K562 (cell line): ENCODE data around the gene BIK.

Experiments
- ARHGAP35 ChIP-seq: fragments of 450-650 bp; IDR thresholded peaks from 2 replicates; pipeline ENCODE4 v1.6.1; 2018; ENCODE audit not compliant: partially characterized antibody
- CHD1 ChIP-seq: fragments of 200-600 bp; sonication (generic); IDR thresholded peaks from one replicate; pipeline ENCODE4 v1.6.1; 2012; ENCODE audit warnings: mild to moderate bottlenecking, moderate library complexity, low read length, inconsistent platforms
- CTCF ChIP-seq, 3 experiments: IDR thresholded peaks in 2 of 3; conservative IDR thresholded peaks in 1 of 3; 2 replicates each; pipeline ENCODE4 v1.5.1; 2011 to 2012; ENCODE audit warnings: low read length in 3 of 3, mild to moderate bottlenecking in 3 of 3, control low read depth in 2 of 3, improper control_type of control experiment in 1 of 3, inconsistent platforms in 1 of 3, low read depth in 1 of 3, mixed read lengths in 1 of 3, moderate library complexity in 1 of 3; ENCODE audit not compliant: insufficient read depth in 2 of 3
- MAFK ChIP-seq: IDR thresholded peaks from 2 replicates; pipeline ENCODE4 v1.6.1; 2011; ENCODE audit warnings: low read length, improper control_type of control experiment
- POLR2A ChIP-seq: fragments of 450-650 bp; conservative IDR thresholded peaks from 2 replicates; pipeline ENCODE4 v1.6.1; 2016
- U2AF1 ChIP-seq: fragments of 200-400 bp; formaldehyde crosslinking; optimal IDR thresholded peaks from 2 replicates; pipeline ENCODE3; 2017; ENCODE audit warnings: mild to moderate bottlenecking, low read depth, low read length, moderate library complexity

GRCh38 chr22:43106302-43106701 is 4.2 kb upstream of the BIK start:
- TF ChIP-seq U2AF1 (no peak), CHD1 (no peak), POLR2A (no peak), ARHGAP35 (no peak), MAFK (no peak), CTCF (IDR thresholded peaks at IDR 0.05 in 2 of 3, conservative IDR thresholded peaks at IDR 0.05 in 1 of 3; ENCODE audit: insufficient read depth in 2 of 3, low read depth in 1 of 3, low read length in 3 of 3) (no peak)
